ENCODE results near the gene PTPN20. TPM values are rescaled to one million over a fixed set of nuclear protein-coding genes. Genes with fewer than 3 reads are reported as not detected.
"Not testable (repeated sequence)": the region's sequence is repeated elsewhere in the genome, so short reads cannot be mapped to it uniquely, and the experiment has no call there.

Gene PTPN20
- total RNA-seq, 1 experiment from 2014 or later: 0.96 TPM

DNA sequence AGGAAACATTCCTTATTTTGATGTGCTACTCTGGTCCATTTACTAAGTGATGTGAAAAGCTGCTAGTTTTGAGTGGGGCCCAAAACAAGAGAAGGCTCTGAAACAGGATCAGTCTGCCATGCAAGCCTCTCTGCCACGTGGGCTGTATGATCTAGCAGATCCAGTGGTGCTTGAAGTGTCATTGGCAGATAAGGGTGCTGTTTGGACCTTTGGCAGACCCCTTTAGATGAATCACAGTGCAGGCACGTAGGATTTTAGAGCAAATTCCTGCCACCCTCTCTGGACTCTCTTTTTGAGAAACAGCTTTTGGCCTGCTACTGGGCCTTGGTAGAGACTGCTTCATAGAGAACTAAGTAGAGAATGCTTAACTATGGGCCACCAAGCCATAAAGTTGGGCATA is 69.0 kb downstream of the PTPN20 start:
- H3K27me3 Mint-ChIP-seq (ENCODE audit: low read depth); H3K36me3 Mint-ChIP-seq; CTCF ChIA-PET; H3K27ac Mint-ChIP-seq; POLR2A ChIA-PET; H3K9me3 Mint-ChIP-seq; H3K4me3 Mint-ChIP-seq; H3K4me1 Mint-ChIP-seq; ATAC-seq; DNase-seq (ENCODE audit: low spot score): not testable (repeated sequence)

DNA sequence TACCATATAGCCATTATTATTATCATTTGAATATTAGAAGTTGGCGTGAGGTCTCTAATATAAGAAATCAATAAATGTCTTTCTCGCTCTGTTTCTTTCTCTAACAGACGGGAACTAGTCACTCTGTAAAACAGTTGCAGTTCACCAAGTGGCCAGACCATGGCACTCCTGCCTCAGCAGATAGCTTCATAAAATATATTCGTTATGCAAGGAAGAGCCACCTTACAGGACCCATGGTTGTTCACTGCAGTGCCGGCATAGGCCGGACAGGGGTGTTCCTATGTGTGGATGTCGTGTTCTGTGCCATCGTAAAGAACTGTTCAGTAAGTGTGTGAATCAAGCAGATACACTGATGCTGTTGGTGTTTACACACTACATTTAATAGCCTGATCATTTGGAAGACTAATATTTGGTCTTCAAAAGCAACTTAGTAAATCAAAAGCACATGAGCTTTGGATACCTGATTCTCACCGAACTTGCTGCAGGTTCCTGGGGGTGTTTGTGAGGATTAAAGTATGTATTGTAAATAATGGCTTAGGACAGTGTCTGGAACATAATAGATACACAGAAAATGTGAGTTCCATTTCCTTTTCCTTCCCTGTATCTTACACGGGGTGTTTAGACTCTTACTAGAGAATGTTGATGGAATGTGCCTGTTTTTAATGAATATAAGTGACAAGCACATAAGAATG is 76.2 kb downstream of the PTPN20 start:
- DNase-seq (ENCODE audit: low spot score); H3K36me3 Mint-ChIP-seq; H3K27me3 Mint-ChIP-seq (ENCODE audit: low read depth); POLR2A ChIA-PET; H3K4me3 Mint-ChIP-seq; CTCF ChIA-PET; H3K9me3 Mint-ChIP-seq; H3K27ac Mint-ChIP-seq; H3K4me1 Mint-ChIP-seq: not testable (repeated sequence)
- ATAC-seq: peak; percentile 99

DNA sequence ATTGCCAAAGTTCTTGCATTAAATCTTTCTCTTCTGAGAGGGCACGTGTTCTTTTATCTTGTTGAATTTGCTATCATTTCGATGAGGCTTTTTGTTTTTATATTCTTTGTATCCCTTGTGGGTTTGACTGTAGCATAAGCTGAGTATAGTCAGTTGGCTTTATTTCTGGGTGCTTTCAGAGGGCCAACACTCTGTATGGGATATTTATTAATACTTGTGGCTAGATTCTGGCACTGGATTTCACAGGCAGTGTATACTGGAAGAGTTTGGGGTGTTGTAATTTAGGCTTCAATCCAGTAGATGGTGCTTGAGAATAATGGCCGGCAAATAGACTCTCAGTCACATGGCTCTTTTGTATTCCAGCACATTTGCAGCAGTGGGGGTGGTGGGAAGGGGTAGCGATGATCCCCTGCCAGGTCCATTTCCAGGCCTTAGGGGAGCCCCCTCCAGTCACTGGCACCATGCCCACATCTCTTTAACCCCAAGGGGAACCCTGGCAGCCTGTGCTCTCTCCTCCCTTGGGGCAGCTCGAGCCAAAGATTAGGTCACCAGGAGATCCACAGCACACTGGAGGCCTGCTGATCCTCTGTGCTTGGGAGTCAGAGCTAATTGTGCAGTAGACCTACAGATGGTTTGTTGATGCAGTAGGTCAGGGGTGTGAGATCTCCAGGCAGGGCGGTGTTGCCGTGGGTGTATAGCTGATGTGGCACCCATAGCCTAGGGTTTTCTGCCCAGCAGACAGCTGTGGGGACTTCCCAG is 81.8 kb downstream of the PTPN20 start:
- ATAC-seq (peak; percentile 93), DNase-seq (ENCODE audit: low spot score) (no peak)
- H3K27me3 Mint-ChIP-seq (ENCODE audit: low read depth): no peaks in the 10 kb centered on the region
- POLR2A ChIA-PET: no interaction called here
- peaks cover 12% of the 10 kb centered on the region for H3K36me3 Mint-ChIP-seq
- peaks cover 23% of the 10 kb centered on the region for H3K4me1 Mint-ChIP-seq
- TF ChIP-seq, protein P1, sequence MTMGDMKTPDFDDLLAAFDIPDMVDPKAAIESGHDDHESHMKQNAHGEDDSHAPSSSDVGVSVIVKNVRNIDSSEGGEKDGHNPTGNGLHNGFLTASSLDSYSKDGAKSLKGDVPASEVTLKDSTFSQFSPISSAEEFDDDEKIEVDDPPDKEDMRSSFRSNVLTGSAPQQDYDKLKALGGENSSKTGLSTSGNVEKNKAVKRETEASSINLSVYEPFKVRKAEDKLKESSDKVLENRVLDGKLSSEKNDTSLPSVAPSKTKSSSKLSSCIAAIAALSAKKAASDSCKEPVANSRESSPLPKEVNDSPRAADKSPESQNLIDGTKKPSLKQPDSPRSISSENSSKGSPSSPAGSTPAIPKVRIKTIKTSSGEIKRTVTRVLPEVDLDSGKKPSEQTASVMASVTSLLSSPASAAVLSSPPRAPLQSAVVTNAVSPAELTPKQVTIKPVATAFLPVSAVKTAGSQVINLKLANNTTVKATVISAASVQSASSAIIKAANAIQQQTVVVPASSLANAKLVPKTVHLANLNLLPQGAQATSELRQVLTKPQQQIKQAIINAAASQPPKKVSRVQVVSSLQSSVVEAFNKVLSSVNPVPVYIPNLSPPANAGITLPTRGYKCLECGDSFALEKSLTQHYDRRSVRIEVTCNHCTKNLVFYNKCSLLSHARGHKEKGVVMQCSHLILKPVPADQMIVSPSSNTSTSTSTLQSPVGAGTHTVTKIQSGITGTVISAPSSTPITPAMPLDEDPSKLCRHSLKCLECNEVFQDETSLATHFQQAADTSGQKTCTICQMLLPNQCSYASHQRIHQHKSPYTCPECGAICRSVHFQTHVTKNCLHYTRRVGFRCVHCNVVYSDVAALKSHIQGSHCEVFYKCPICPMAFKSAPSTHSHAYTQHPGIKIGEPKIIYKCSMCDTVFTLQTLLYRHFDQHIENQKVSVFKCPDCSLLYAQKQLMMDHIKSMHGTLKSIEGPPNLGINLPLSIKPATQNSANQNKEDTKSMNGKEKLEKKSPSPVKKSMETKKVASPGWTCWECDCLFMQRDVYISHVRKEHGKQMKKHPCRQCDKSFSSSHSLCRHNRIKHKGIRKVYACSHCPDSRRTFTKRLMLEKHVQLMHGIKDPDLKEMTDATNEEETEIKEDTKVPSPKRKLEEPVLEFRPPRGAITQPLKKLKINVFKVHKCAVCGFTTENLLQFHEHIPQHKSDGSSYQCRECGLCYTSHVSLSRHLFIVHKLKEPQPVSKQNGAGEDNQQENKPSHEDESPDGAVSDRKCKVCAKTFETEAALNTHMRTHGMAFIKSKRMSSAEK (CRISPR knock-in tag; IDR thresholded peaks at IDR 0.05; ENCODE audit: borderline replicate concordance): 0 out of 2 replicates have a peak, but pooled peaks have one; percentile 45
- no peak for TF ChIP-seq MXD4 (CRISPR knock-in tag; IDR thresholded peaks at IDR 0.05; ENCODE audit: borderline replicate concordance)
- TF ChIP-seq, protein P2, sequence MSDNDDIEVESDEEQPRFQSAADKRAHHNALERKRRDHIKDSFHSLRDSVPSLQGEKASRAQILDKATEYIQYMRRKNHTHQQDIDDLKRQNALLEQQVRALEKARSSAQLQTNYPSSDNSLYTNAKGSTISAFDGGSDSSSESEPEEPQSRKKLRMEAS (CRISPR knock-in tag; IDR thresholded peaks at IDR 0.05): peak; percentile 52; the same call in 1 of the 2 replicates
- TF ChIP-seq, protein P3, sequence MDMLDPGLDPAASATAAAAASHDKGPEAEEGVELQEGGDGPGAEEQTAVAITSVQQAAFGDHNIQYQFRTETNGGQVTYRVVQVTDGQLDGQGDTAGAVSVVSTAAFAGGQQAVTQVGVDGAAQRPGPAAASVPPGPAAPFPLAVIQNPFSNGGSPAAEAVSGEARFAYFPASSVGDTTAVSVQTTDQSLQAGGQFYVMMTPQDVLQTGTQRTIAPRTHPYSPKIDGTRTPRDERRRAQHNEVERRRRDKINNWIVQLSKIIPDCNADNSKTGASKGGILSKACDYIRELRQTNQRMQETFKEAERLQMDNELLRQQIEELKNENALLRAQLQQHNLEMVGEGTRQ (CRISPR knock-in tag; IDR thresholded peaks at IDR 0.05): peak; percentile 71
- TF ChIP-seq, protein P4, sequence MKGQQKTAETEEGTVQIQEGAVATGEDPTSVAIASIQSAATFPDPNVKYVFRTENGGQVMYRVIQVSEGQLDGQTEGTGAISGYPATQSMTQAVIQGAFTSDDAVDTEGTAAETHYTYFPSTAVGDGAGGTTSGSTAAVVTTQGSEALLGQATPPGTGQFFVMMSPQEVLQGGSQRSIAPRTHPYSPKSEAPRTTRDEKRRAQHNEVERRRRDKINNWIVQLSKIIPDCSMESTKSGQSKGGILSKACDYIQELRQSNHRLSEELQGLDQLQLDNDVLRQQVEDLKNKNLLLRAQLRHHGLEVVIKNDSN (CRISPR knock-in tag; IDR thresholded peaks at IDR 0.05): peak; percentile 73; the same call in 1 of the 2 replicates
- TF ChIP-seq, protein P5, sequence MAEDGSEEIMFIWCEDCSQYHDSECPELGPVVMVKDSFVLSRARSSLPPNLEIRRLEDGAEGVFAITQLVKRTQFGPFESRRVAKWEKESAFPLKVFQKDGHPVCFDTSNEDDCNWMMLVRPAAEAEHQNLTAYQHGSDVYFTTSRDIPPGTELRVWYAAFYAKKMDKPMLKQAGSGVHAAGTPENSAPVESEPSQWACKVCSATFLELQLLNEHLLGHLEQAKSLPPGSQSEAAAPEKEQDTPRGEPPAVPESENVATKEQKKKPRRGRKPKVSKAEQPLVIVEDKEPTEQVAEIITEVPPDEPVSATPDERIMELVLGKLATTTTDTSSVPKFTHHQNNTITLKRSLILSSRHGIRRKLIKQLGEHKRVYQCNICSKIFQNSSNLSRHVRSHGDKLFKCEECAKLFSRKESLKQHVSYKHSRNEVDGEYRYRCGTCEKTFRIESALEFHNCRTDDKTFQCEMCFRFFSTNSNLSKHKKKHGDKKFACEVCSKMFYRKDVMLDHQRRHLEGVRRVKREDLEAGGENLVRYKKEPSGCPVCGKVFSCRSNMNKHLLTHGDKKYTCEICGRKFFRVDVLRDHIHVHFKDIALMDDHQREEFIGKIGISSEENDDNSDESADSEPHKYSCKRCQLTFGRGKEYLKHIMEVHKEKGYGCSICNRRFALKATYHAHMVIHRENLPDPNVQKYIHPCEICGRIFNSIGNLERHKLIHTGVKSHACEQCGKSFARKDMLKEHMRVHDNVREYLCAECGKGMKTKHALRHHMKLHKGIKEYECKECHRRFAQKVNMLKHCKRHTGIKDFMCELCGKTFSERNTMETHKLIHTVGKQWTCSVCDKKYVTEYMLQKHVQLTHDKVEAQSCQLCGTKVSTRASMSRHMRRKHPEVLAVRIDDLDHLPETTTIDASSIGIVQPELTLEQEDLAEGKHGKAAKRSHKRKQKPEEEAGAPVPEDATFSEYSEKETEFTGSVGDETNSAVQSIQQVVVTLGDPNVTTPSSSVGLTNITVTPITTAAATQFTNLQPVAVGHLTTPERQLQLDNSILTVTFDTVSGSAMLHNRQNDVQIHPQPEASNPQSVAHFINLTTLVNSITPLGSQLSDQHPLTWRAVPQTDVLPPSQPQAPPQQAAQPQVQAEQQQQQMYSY (CRISPR knock-in tag; IDR thresholded peaks at IDR 0.05): peak; percentile 61; the same call in 1 of the 2 replicates
- TF ChIP-seq, protein P6, sequence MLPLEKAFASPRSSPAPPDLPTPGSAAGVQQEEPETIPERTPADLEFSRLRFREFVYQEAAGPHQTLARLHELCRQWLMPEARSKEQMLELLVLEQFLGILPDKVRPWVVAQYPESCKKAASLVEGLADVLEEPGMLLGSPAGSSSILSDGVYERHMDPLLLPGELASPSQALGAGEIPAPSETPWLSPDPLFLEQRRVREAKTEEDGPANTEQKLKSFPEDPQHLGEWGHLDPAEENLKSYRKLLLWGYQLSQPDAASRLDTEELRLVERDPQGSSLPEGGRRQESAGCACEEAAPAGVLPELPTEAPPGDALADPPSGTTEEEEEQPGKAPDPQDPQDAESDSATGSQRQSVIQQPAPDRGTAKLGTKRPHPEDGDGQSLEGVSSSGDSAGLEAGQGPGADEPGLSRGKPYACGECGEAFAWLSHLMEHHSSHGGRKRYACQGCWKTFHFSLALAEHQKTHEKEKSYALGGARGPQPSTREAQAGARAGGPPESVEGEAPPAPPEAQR (CRISPR knock-in tag; IDR thresholded peaks at IDR 0.05): no peak
- peaks cover 17% of the 10 kb centered on the region for H3K9me3 Mint-ChIP-seq
- no peak overlapping the region for H3K27ac Mint-ChIP-seq
- CTCF ChIA-PET: interaction anchor here (0.5 to 3.5 kb wide), 12 partner anchors 8 to 477 kb away, joined by 3 to 51 read pairs (median 5); no protein-coding TSS in a partner anchor
- no peak overlapping the region for H3K4me3 Mint-ChIP-seq

Data from WTC11 (cell line).